Vagina (tissue), 2 donors: Measurements from ENCODE around the gene POU4F3.

ENCODE experiments used
- POLR2A ChIP-seq, 2 donors: fragments of 450-650 bp; IDR thresholded peaks; one replicate each; pipeline ENCODE4 v1.6.1; 2017; ENCODE audit warnings: antibody characterized with exemption in 2 of 2, mild to moderate bottlenecking in 2 of 2, moderate library complexity in 2 of 2
- TF ChIP-seq, protein P1 (sequence below), 3 experiments: fragments of 450-650 bp in 2 of 3; fragments of 200-600 bp in 1 of 3; sonication (generic) in 1 of 3; IDR thresholded peaks; one replicate each; pipeline ENCODE4 v1.5.1; 2017 to 2019; ENCODE audit warnings: antibody characterized with exemption in 3 of 3, mild to moderate bottlenecking in 2 of 3, moderate library complexity in 2 of 3

DNA sequence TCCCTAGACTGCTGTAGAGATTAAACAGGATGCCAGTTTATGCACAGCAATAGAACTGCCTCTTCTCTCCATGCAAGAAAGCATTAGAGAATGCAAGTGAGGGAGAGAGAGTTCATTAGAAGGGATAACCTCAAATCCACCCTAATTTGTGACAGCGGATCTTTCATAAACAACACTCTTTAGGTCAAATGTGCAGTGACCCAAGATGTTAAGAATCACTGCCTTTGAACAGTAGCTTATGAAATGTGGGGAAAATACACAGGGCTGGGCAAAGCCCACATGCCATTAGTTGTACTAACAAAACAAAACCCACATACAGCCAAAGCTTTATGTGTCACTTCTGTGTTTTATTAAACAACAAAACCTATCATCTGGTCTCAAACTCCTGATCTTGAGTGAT is 36.2 kb upstream of the POU4F3 start:
- TF ChIP-seq, protein P1, sequence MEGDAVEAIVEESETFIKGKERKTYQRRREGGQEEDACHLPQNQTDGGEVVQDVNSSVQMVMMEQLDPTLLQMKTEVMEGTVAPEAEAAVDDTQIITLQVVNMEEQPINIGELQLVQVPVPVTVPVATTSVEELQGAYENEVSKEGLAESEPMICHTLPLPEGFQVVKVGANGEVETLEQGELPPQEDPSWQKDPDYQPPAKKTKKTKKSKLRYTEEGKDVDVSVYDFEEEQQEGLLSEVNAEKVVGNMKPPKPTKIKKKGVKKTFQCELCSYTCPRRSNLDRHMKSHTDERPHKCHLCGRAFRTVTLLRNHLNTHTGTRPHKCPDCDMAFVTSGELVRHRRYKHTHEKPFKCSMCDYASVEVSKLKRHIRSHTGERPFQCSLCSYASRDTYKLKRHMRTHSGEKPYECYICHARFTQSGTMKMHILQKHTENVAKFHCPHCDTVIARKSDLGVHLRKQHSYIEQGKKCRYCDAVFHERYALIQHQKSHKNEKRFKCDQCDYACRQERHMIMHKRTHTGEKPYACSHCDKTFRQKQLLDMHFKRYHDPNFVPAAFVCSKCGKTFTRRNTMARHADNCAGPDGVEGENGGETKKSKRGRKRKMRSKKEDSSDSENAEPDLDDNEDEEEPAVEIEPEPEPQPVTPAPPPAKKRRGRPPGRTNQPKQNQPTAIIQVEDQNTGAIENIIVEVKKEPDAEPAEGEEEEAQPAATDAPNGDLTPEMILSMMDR (IDR thresholded peaks at IDR 0.05) = no peak
- TF ChIP-seq POLR2A (IDR thresholded peaks at IDR 0.05) = no peak
